GM19240 (cell line): ENCODE data around the gene DARS2.

ENCODE experiments used
- DNase-seq: peaks from one replicate; pipeline ENCODE4 v3.0.0; 2011; ENCODE audit warnings: low spot score; ENCODE audit not compliant: insufficient read length

The DARS2 gene

DNA sequence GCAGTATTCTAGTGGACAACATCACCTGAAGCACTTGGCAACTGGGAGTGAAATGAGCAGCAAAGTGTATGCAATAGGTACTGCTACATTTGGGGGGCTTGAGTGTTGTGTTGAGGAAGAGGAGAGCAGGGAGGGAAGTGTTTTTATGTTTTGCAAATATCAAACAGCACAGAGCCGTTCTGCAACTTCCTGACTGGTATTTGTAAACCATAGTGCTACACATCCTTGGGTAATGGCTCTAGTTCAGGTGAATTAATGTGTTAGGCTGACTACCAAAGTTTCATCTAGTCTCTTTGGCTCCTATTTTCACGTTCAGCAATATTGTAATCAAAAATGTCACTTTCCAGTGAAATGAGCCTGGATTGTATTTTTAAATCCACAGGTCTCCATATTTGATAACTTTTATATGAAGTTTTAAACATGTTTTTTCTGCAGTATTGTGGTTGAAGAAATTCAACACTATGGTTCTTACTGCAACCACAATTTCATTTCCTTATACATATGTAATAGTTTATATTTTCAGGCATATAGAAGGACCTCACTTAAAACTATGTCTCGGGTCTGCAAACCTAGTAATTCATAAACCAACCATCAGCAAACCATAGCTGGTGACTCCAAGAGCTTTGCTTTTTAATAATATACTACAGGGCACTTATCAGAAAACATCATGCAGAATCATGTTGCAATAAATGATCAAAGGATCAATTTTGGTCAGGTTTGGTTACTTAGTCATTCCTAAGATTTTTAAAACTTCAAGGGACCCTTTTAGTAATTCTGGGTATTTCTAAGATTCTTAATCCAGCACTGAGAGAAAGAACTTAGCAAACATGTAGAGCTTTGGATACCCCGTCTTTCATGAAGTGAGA is 62.5 kb downstream of the DARS2 start:
- DNase-seq, result no peak

DNA sequence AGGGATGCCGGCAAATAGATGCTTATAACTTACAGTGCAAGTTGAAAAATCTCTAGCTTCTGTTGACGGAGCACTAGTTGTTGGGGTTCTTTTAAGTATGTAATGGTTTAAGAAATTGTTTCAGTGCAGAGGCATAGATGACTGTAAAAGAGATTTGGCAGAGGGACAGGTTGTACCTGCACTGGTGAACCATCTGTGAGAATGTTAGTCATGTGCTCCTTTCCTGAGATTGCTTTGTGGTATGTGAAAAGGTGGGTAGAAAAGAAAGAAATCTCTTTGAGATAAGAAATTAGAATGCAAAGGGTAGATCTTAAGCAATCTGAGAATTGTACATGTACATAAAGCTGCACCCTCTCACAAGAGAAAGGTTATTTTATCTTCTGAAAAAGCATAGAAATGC is 63.2 kb downstream of the DARS2 start:
- no peak for DNase-seq

DNA sequence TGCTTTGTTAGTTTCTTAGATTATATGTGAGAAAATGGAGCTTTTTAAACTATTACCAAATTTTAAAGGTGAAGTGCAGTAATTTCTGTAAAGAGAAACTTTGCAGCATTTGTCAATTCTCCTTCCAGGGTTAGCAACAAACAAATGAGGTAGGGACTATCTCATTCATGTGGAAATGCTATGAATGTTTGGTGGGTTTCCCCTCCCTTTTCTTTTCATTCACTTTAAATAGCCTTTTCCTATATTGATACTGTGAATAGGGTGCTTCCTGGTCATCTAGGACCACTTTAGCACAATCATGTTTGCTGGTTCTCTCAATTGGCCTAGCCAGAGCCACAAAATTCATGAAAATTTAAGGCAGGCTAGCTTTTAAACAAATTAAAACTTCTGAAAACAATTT is 64.3 kb downstream of the DARS2 start:
- DNase-seq, result no peak

DNA sequence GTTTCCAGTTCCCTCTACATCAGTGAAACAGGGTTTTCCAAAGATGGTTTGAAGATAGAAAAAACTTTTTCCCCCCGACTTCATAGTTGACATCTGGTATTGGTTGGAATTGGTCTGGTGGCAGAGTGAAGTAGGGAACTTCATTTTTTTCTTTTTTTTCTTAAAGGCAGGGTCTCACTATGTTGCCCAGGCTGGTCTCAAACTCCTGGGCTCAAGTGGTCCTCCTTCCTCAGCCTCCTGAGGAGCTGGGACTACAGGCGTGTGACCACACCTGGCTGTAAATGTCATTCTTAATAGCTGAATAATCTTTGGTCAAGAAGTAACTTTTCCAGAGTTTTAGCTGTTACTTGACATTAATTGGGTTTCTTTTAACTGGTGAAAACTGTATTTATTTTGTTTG is 65.4 kb downstream of the DARS2 start:
- no peak for DNase-seq

DNA sequence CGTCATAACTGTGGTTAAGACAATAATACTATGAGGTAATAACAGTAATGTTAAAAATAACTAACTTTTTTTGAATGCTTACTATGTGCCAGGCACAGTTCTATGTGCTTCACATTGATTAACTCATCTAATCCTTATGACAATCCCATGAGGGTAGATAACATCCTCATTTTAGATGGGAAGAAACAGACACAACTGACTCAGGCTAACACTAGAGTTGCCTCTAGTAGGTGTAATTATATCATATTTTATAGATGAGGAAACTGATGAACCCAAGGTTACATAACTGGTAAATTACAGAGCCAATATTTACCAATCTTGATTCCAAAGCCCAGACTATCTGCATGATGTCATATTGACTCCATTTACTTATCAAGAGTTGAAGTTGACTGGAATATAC is 69.1 kb downstream of the DARS2 start:
- DNase-seq, result no peak

DNA sequence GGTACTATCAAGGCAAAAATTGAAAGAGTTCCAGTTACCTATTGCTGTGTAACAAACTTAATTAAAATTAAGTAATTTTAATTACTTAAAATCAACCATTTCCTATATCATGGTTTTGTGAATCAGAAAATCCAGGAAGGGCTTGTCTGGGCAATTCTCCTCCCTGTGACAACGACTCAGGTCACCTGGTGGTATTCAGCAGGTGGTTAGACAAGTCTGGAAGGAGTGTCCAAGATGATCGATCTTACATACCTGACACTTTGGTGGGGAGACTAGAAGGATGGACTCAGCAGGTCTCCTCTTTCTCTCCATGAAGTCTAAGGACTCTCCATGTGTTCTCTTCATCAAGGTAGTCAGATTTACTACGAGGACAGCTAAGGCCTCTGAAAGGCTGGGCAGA is 69.7 kb downstream of the DARS2 start:
- DNase-seq, result no peak

DNA sequence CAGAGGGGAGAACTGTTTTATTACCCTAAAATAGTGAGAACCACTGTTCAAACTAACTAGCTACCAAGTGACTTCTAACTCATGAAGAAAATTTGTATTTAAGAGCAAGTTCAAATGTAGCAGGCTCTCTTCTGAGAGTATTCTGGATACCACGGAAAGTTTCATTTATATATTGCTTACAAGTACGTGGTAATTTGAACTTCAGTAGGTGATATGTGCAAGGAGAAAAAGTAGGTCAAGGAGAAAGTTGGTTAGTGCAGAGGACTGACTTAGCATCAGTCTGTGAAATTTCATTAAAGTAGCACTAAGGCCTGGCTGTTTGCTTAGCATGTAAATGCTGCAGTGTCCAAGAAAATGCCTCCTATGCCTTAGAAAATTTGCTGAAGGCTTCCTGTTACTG is 76.0 kb downstream of the DARS2 start:
- DNase-seq, result no peak

DNA sequence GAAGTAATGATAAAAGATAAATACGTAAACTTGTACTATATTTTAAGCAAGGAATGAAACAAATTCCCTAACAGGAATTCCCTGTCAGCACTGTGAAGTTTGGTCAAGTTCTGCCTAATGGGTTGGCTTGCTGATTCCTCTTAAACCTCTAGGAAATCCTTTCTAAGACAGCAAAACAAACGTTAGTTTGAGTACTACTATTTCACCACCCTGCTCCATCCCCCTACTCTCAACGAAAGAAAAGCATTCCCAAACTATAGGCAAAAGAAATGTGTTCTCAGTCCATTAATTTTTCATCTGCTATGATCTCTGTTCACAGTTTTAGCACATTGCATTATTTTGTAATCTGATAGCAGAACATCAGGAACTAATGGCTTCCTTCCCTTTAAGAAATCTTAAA is 76.5 kb downstream of the DARS2 start:
- DNase-seq, result no peak

DNA sequence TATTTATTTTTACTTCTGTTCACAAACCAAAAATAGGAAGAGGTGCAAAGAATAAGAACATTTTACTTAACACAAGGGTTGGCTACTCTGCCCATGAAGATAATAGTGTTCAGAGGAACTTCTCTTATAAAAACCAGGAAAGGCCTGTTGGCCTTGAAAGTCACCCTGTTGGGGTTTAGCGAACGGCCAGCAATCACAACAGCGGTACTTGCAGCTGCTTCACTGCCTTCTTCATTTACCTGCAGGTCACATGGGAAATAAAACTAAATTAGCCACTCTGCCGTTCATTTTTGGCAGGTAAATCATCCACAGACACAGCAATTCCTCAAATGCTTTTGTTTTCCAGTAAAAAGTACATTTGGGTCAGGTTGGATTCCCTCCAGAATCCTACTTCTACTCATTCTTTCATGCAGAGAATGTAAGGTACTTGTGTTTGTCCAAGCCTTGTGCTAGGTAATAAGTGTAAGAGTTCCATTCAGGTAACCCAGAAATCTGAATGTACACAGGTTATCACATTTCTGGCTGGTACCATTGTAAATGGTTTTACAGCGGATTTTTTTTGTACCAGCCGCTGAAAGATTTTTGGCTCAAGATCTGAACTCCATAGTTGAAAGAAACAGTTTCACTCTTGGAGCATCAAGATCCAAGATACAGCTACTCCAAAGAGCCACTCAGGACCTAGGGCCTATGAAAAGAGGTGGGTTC is 79.5 kb downstream of the DARS2 start:
- DNase-seq, result no peak
